H1 (cell line): ENCODE results near the gene NTN1. TPM values are rescaled to one million over a fixed set of nuclear protein-coding genes. Genes with fewer than 3 reads are reported as not detected.

Source experiments
- ATF3 ChIP-seq: IDR thresholded peaks from 2 replicates; pipeline ENCODE4 v1.6.1; 2011; ENCODE audit warnings: low read depth, mild to moderate bottlenecking, low read length; ENCODE audit not compliant: insufficient read depth
- BCL11A ChIP-seq, 2 experiments: IDR thresholded peaks; one replicate each; pipeline ENCODE4 v1.6.1; 2011; ENCODE audit warnings: low read depth in 2 of 2, low read length in 2 of 2, mild to moderate bottlenecking in 2 of 2
- CBX5 ChIP-seq: fragments of 300-800, 300-1000 bp; sonication (generic); IDR thresholded peaks from 2 replicates; pipeline ENCODE4 v1.7.1; 2016; ENCODE audit warnings: antibody characterized with exemption, low read length, low read depth
- SIN3A ChIP-seq, 2 experiments: IDR thresholded peaks in 1 of 2; conservative IDR thresholded peaks in 1 of 2; 2 replicates each; pipeline ENCODE4 v1.6.1; 2011 to 2012; ENCODE audit warnings: low read length in 2 of 2, improper control_type of control experiment in 1 of 2, low read depth in 1 of 2, mild to moderate bottlenecking in 1 of 2
- SIRT6 ChIP-seq: IDR thresholded peaks from one replicate; pipeline ENCODE4 v1.7.1; 2012; ENCODE audit warnings: low read length, inconsistent platforms
- SRF ChIP-seq: IDR thresholded peaks from 2 replicates; pipeline ENCODE4 v1.6.1; 2011; ENCODE audit warnings: mild to moderate bottlenecking, low read depth, low read length, moderate library complexity
- YY1 ChIP-seq: IDR thresholded peaks from 2 replicates; pipeline ENCODE4 v1.6.1; 2011; ENCODE audit warnings: low read depth, mild to moderate bottlenecking, low read length
- polyA plus RNA-seq, 7 experiments: library from polyadenylated mRNA; depleted of rRNA in 3 of 7; stranded (reverse) in 5 of 7; unstranded in 2 of 7; fragments of >200 nt in 5 of 7; fragments of 200-250 nt in 2 of 7; gene quantifications; 1 replicate in 5 of 7; 2 replicates in 1 of 7; 4 replicates in 1 of 7; pipeline versions ENCODE4 v1.2.1 to v1.2.3, GENCODE V29; 2011 to 2013; ENCODE audit warnings: missing spikeins in 2 of 7, mixed read lengths in 2 of 7
- total RNA-seq: library from RNA; stranded (reverse); fragmentation: NEBNext Ultra II Directional; extraction: Animal tissue kit (Norgen Biotek cat#: 25700); gene quantifications from 2 replicates; pipeline ENCODE4 v1.2.1, GENCODE V29; 2021

Gene NTN1
- total and polyA plus RNA-seq, 2 of the 8 experiments (the other 6 are each of a cell fraction or from before 2014, with no cell fraction given) = 2.0 to 2.3 TPM

- TF ChIP-seq SIN3A (conservative IDR thresholded peaks at IDR 0.05 in 1 of 2, IDR thresholded peaks at IDR 0.05 in 1 of 2; ENCODE audit: low read depth in 1 of 2, low read length in 2 of 2) (no peak), SIRT6 (no peak), YY1 (no peak), CBX5 (no peak), BCL11A (IDR thresholded peaks at IDR 0.05; ENCODE audit: low read depth in 2 of 2, low read length in 2 of 2) (no peak), ATF3 (no peak), SRF (no peak)
Observed at GRCh38 chr17:9261081-9262012, 240.0 kb downstream of the NTN1 start (continued).
